HUDEP-2 (cell line): ENCODE data around the gene ST3GAL4.

Experiments
- DNase-seq, 76 experiments: peaks; one replicate each; lab custom pipeline; 2025; ENCODE audit not compliant: unreplicated experiment in 76 of 76; lab: John Stamatoyannopoulos, UW

ST3GAL4 gene

DNA sequence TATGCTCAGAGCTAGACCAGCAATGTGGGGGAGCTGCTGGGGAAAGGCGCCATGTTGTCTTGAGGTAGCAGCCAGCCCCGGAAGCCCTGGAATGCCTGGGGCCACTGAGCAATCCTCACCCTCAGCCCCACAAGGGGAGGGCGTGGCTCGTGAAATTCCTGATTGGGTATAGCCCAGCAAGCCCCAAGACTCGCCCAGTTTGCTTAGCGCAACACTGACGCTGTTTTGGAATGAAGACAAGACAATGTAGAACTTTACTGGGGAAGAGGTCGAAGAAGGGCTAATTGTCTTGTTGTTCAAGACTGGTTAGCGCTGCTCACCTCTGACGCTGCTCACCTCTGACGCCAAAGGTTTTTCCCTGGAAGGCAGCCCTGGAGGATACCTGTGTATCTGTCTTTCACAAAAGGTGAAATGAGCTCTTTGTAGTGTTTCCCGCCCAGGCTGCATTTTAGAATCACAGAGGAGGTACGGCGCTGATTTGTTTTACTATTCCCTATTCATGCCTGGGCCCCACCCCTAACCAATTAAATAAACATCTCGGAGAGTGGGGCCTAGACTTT, 47.6 kb downstream of the ST3GAL4 start:
- DNase-seq: no peak

GRCh38 chr11:126403658-126404057, 48.2 kb downstream of the ST3GAL4 start:
- no peak for DNase-seq

- no peak for DNase-seq
Observed at GRCh38 chr11:126404367-126404766, 48.9 kb downstream of the ST3GAL4 start.

DNA sequence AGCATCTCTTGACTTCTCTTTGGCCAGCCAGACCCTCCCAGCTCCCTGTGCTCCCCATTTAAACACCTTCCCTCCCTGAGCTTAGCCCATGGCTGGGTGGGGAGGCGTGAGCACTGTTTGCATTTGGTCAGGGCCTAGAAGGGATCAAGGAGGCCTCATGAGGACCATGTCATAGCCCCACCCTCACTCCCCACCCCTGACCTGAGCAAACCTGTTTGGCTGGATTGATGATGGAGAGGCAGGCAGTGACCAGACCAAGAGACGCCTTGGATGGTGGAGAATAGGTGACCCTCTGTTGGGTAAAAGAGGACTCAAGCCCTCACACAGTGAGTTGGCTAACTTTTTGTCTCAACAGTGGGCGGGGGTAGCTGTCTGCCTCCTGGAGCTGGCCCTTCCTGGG, 49.9 kb downstream of the ST3GAL4 start:
- DNase-seq: no peak

DNA sequence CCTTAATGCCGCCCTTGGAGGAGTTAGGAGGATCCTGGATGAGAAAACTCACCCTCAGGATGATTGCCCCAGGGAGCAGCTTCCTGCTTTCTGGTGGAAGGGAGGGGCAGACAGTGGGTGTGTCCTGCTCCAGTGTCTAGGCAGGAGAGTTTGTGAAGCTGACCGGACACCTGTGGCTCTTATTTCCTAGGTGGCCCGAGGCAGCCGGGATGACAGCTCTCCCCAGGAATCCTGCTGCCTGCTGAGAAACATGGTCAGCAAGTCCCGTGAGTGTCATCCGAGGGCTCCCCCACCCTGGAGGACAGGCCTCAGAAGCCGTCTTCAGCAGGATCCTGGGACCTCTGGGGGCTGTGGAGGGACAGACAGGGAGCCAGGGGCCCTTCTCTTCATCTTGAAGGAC, 50.4 kb downstream of the ST3GAL4 start:
- DNase-seq: no peak

DNA sequence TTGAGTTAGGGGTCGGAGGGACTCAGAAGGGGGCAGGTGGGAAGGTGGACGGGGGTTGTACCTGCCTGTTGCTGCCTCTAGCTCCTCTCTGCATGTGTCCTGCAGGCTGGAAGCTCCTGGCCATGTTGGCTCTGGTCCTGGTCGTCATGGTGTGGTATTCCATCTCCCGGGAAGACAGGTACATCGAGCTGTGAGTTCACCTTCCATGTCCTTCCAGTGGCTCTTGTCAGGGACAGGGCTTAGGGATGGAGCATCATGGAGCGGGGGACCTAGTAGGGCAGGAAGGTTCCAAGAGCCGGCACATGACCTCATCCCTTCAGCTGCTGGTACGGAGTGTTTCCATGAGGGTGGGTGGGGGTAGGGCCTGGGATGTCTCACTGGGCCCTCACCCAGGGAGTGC, 50.9 kb downstream of the ST3GAL4 start:
- DNase-seq: no peak

GRCh38 chr11:126407101-126407521, 51.6 kb downstream of the ST3GAL4 start:
- DNase-seq: no peak

GRCh38 chr11:126407682-126408288, 52.3 kb downstream of the ST3GAL4 start:
- no peak for DNase-seq

- DNase-seq: no peak
Observed at GRCh38 chr11:126408496-126408895, 53.0 kb downstream of the ST3GAL4 start.

- DNase-seq: no peak
Observed at GRCh38 chr11:126408901-126409619, 53.6 kb downstream of the ST3GAL4 start.

GRCh38 chr11:126409620-126409985, 54.1 kb downstream of the ST3GAL4 start:
- no peak for DNase-seq

DNA sequence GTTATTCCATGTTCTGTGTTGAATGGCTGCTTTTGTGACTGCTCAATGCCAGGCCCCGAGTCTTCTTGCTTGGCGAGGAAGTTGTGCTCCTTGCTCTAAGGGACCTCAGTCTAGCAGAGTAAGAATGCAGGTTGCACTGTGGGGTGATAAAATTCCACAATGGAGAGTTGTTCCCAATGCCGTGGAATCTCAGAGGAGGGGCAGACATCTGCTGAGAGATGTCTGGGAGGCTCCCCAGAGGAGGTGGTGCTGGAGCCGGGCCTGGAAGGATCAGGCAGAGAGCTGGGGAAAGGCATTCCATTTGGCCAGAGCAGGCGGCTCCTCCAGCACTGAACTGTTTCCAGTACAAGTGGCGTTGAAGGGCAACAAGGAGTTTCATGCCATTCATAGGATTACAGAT, 55.2 kb downstream of the ST3GAL4 start:
- no peak for DNase-seq

GRCh38 chr11:126411971-126412381, 56.5 kb downstream of the ST3GAL4 start:
- DNase-seq: peak in 4 of 76 experiments; percentile 9 to 14 (median 11)

GRCh38 chr11:126413426-126413825, 57.9 kb downstream of the ST3GAL4 start:
- no peak for DNase-seq

- DNase-seq: no peak
Observed at GRCh38 chr11:126413843-126414405, 58.4 kb downstream of the ST3GAL4 start.

DNA sequence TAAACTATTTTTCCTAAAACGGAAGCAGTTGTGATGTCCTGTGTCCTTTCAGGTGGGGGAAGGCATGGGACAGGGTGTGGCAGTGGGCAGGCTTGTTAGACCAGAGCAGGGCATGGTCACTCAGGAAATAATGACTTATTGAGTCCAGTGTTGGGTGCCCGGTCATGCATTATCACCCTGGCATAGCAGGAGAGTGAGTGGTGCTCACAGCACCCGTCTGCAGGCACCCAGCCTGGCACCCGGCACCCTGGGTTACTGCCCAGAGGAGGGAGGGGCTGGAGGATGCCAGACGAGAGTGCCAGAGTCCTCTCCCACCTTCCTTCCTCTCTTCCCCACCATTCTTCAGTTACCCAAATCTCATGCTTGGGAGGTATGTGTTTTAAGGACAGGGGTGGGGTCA, 59.1 kb downstream of the ST3GAL4 start:
- no peak for DNase-seq

DNA sequence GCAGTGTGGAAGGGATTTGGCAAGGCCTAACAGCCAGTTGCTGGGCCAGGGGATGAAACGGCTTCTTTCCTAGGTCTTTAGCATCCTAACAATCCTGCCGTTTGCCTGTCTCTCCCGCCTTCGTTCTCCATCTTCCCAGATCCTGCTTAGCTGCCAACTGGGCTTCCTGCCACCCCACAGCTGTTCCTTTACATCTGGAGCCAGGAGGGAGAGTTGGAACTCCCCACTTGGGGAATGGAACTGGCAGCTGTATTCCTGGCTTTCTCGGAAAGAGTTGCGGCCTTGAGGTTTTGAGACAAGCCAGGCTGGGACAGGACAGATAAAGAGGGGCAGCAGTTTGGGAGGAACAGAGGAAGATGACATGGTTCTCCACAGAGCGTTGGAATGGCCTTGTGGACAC, 59.6 kb downstream of the ST3GAL4 start:
- no peak for DNase-seq

- DNase-seq: no peak
Observed at GRCh38 chr11:126415669-126416420, 60.4 kb downstream of the ST3GAL4 start.

DNA sequence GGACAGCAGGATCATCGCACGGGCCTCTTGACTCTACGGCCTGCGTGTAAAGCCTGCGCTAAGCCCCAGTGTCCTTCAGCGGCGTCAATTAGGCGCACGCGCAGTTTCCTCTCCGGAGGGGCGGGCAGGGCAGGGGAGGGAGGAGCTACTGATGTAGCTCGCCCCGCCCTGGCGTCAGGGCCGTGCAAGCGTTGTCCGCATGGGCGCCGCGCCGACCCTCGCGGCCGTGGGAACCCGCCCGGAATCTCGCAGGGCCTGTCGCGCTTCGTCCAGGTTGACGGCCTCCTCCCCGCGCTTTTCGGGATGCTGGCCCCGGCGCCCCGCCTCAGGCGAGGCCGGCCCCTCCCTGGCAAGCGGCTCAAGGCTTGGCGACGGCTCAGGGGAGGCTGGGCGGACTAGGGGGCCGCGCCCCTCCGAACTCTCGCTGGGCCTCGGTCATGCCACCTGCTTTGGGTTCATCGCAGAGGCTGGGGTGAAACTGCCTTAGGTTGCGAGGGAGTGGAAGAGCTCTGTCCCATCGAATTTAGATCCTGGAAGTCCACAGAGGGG, 61.1 kb downstream of the ST3GAL4 start:
- peak in 9 of 76 experiments; percentile 3 to 44 (median 8) for DNase-seq

DNA sequence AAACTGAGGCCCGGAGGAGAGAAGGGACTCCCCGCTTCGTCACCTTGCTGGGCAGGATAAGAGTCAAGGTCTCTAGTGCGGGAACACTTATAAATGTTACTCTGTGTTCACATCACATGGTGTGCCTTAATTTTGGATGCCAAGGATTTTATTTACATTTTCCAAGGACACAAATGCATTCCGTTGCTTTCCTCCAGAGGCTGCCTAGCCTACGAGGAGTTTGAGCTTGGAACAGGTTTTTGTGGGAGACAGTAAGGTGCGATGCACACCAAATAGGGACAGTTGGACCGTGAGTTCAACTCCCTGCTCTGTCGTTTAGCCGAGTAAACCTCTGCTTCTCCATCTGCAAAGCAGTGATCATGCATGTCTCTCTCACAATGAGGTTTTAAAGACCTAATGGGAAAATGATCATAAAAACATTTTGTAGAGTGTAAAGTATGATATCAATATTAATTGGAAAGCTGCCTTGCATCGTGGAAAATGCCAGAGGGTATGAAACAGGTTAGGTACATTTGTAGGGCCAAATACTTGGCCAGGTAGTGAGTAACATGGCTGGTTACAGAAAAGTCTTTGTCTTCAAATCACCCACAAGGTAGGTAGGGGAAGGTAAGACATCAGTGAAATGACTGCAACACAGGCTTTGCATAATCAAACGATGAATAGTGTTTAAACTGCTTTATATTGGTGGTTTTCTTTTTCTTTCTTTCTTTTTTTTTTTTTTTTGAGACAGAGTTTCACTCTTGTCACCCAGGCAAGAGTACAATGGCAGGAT, 61.8 kb downstream of the ST3GAL4 start:
- DNase-seq: no peak
